Measurements from ENCODE around the gene CRYM.

CRYM gene

GRCh38 chr16:21242756-21243155 is 35.3 kb downstream of the CRYM start:
- DNase-seq, result no peak

DNA sequence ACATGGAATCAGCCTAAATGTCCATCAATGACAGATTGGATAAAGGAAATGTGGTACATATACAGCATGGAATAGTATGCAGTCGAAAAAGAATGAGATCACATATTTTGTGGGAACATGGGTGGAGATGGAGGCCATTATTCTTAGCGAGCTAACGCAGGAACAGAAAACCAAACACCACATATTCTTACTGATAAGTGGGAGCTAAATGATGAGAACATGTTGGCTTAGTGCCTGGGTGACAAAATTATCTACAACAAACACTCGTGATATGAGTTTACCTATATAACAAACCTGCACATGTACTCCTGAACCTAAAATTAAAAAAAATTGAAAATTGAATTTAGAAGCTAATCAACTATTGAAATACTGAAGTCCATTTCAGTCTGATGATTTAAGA is 38.4 kb downstream of the CRYM start:
- no peak for DNase-seq

GRCh38 chr16:21236831-21237230 is 41.3 kb downstream of the CRYM start:
- no peak for DNase-seq

GRCh38 chr16:21235199-21235585 is 42.9 kb downstream of the CRYM start:
- DNase-seq, result no peak

DNA sequence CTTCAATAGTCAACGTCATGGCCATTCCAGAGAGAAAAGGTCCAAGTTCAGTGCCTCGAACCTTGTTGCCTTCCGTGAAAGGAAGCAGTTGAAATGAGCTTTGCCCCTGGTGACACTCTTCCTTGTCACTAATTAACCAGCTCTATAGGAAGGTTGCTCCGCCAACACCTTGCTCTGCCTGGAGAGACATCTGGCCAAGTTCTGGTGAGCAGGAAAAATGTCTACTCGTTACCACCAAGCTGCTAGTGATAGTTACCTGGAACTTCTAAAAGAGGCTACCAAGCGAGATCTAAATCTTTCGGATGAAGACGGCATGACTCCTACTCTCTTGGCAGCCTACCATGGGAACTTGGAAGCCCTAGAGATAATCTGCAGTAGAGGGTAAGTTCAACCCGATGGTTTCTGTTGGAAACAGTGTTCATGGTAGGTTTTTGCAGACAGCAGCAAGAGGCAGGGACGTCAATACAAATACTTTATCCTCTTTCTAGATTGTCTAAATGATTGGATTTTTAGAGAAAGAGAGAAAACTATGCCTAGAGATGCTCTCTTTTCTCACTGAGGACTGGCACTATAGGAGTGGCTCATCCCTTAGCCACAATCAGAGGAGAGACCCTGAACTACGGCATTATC is 44.5 kb downstream of the CRYM start, which contains the start of gene ANKS4B:
ANKS4B (plus strand) TSS at position 179 of the 630 bp plus-strand sequence; CDS start at position 218, 39 bp downstream.
- no peak for DNase-seq

GRCh38 chr16:21233045-21233520 is 45.0 kb downstream of the CRYM start:
- no peak for DNase-seq

GRCh38 chr16:21228361-21228872 is 49.7 kb downstream of the CRYM start:
- DNase-seq, result no peak

DNA sequence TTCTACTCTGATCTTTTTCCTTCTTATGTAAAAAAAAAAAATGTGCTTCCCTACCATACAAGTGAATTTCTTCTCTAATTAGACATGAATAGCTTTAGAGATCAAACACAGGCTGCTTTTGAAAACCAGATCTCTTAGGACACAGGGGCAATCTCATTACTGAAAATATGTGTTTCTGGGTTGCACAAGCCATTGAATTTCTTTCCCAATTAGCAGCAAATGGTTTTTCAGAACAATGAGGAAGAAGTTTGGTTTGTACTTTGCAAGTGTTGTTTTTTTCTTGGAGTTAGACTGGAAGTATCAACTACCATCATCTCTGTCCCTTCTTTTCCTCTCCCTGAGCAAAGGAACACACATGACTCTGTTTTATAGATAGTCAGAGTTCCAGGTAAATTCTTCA is 50.2 kb downstream of the CRYM start:
- no peak for DNase-seq

DNA sequence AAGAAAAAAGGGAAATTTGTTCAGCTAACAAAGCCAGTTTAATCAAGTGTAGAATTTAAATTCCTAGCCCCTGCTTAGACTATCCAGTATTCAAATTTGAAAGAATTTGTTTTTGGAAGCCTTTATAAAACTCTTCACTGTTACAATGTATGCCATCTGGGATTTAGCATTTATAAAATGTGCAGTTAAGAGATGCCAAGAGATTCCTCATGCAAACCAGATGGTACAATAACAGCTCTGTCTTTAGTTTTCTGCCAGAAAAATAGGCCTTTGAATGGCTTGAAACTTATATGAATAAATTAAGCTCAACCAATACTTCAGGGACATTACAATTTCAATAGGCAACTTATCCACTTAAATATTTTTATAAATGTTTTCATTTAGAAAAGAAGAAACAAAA is 51.3 kb downstream of the CRYM start:
- DNase-seq, result no peak

GRCh38 chr16:21224800-21225199 is 53.3 kb downstream of the CRYM start:
- DNase-seq, result no peak

DNA sequence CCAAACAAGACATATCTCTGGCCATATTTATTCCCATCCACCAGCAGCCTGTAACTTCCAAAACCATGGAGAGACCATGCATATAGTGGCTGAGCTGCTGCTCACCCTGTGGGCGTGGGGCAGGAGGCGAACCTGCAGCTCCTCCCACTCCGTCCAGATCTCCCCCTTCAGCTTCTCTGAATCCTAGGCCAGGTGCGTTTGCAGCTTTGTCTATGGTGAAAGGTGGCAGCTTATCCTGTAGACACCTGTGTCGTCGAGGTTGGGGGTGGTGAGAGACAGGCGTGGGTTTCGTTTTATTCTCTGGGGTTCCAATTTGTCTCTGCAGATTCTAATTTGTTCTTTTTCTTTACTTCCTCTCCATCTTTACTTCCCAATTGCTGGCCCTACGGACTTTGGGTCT is 54.3 kb downstream of the CRYM start:
- DNase-seq, result no peak

GRCh38 chr16:21222495-21223337 is 55.4 kb downstream of the CRYM start:
- DNase-seq, result no peak

- no peak for DNase-seq
Observed at GRCh38 chr16:21219551-21219950, 58.5 kb downstream of the CRYM start.

- DNase-seq, result no peak
Observed at GRCh38 chr16:21218153-21218552, 59.9 kb downstream of the CRYM start.

GRCh38 chr16:21217121-21217520 is 61.0 kb downstream of the CRYM start:
- no peak for DNase-seq

- DNase-seq, result no peak
Observed at GRCh38 chr16:21214086-21214485, 64.0 kb downstream of the CRYM start.

DNA sequence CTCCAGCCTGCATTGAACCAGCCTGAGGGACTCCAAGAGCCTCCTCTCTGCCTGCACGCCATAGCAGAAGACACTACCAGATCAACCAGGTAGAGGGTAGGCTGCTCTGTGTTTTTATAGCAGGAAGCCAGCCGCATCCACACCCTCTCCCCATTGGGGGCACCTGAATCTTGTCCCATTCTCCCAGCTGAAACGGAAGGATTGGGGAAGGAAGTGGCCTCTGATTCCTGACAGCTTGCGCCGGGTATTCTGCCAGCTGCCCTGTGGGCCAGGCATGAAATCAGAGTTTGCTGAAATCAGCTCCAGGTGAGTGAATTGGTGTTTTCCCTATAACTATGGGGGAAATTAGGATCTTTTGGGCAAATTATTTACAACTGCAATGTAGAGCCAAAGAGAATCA is 66.6 kb downstream of the CRYM start, which contains the start of gene ZP2:
ZP2 (minus strand) TSS at position 89 of the 400 bp plus-strand sequence; CDS start at position 62, 27 bp downstream.
- DNase-seq, result no peak

All from NCI-H345 (cell line).